ENCODE measurements around the gene ANXA3.

Gene ANXA3

DNA sequence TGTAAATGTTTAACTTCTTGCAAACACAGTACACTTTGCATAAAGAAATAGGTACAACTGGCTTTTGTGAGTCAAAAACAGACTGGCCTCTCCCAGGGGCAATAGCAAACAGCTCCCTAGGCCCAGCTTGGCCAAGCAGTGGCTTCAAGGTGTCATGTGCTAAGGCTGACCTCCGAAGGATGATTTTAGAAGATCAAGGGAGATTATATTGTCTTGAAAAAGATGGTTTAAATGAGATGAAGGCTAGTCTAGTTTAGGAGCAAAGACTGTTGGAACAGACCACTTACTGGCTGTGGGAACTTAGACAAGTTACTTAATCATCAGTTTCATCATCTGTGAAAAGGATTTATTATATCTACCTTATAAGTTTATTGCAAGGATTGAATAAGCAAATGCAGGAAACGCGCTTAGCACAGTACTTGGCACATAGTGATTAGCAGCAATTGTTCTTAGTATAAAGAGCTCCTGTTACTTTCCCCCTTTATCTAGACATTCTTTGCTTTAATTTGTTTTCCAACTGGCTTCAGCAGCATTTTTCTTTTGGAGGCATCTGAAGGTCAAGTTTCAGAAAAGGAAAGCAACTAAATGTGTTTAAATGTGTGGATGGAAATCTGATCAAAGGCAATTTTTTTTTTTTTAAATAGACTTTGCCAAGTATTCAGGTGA is 17.2 kb downstream of the ANXA3 start:
- Histone ChIP-seq H3K27ac (ENCODE audit: low read depth, low read length) (peak overlapping the region; percentile 28), H3K4me3 (ENCODE audit: low read depth in 1 of 5, low read length in 5 of 5) (no peak overlapping the region), H3K9me3 (ENCODE audit: control insufficient read depth in 5 of 5, low read length in 5 of 5) (no peaks in the 10 kb centered on the region), H3K27me3 (ENCODE audit: control insufficient read depth in 5 of 5, insufficient read depth in 4 of 5, low read length in 5 of 5) (no peaks in the 10 kb centered on the region), H3K9ac (ENCODE audit: low read length in 5 of 5) (no peak overlapping the region), H3K4me1 (ENCODE audit: control insufficient read depth in 5 of 5, insufficient read depth in 5 of 5, low read length in 5 of 5) (peaks cover 0 to 14% (median 8%) of the 10 kb centered on the region in 5 donors), H3K36me3 (ENCODE audit: control insufficient read depth in 5 of 5, insufficient read depth in 5 of 5, low read length in 5 of 5) (no peaks in the 10 kb centered on the region)

DNA sequence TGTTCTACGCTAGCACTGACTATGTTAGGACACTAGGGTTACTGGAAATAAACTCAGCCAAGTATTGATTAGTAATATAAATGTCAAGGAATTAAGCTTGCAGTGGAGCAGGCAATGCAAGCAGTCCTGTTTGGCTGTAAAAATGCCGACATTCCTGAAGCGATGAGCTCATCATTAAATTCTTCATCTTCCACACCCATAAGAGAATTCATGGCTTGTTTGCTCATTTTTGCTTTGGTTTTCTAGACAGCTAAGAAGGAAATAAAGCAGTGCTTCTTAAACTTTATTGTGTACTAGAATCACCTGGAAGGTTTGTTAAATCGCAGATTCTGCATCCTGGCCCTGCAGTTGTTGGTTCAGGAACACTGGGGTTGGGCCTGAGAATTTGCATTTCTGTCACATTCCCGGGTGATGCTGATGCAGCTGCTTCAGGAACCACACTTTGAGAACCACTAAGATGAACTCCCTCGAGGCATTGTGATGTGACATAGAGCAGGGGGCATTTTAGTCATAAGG is 17.8 kb downstream of the ANXA3 start:
- H3K9ac ChIP-seq (ENCODE audit: low read length in 5 of 5) = peak overlapping the region in 1 of 5 donors; percentile 5
- no peaks in the 10 kb centered on the region for H3K9me3 ChIP-seq (ENCODE audit: control insufficient read depth in 5 of 5, low read length in 5 of 5)
- H3K36me3 ChIP-seq (ENCODE audit: control insufficient read depth in 5 of 5, insufficient read depth in 5 of 5, low read length in 5 of 5) = no peaks in the 10 kb centered on the region
- H3K4me1 ChIP-seq (ENCODE audit: control insufficient read depth in 5 of 5, insufficient read depth in 5 of 5, low read length in 5 of 5) = peaks cover 0 to 14% (median 8%) of the 10 kb centered on the region in 5 donors
- no peak overlapping the region for H3K27ac ChIP-seq (ENCODE audit: low read depth, low read length)
- H3K27me3 ChIP-seq (ENCODE audit: control insufficient read depth in 5 of 5, insufficient read depth in 4 of 5, low read length in 5 of 5) = no peaks in the 10 kb centered on the region
- no peak overlapping the region for H3K4me3 ChIP-seq (ENCODE audit: low read depth in 1 of 5, low read length in 5 of 5)

DNA sequence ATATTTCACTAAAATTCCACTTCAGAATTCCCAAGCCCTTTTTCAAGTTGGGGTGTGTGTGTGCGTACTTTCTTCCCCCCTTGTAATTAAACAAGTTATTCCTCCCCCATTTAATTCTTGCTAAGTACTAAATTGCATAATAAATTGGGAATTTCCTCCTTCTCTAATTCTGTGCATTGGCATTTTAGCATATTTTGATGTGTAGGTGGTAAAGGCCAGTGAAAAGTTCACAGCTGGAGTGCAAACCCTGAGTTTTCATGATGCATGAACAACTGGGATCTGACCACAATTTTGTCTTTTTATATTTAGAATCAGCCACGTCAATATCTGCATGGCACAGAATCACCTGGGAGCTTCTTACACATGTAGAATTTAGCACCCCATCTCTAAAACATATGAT is 18.5 kb downstream of the ANXA3 start:
- Histone ChIP-seq H3K4me3 (ENCODE audit: low read depth in 1 of 5, low read length in 5 of 5) (no peak overlapping the region), H3K9me3 (ENCODE audit: control insufficient read depth in 5 of 5, low read length in 5 of 5) (no peaks in the 10 kb centered on the region), H3K27me3 (ENCODE audit: control insufficient read depth in 5 of 5, insufficient read depth in 4 of 5, low read length in 5 of 5) (no peaks in the 10 kb centered on the region), H3K36me3 (ENCODE audit: control insufficient read depth in 5 of 5, insufficient read depth in 5 of 5, low read length in 5 of 5) (no peaks in the 10 kb centered on the region), H3K9ac (ENCODE audit: low read length in 5 of 5) (no peak overlapping the region), H3K27ac (ENCODE audit: low read depth, low read length) (no peak overlapping the region), H3K4me1 (ENCODE audit: control insufficient read depth in 5 of 5, insufficient read depth in 5 of 5, low read length in 5 of 5) (peaks cover 0 to 14% (median 8%) of the 10 kb centered on the region in 5 donors)

DNA sequence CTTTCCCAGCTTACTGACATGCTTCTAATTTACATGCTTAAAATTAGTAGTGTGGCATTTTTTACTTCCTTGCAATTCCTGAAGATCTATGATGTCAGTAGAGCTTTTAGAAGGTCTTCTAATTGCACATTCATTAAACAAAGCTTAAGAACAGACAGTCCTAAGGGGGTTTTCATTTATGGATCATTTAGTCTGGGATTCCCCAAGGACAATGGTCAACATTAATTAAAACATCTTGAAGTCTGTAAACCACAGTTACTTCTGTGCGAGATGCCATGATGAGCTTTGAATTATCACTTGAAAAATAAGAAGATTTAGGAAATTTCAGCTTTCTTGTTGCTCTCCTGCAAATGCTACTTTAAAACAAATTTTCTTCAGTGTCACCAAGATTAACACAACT is 20.2 kb downstream of the ANXA3 start:
- H3K36me3 ChIP-seq (ENCODE audit: control insufficient read depth in 5 of 5, insufficient read depth in 5 of 5, low read length in 5 of 5) = no peaks in the 10 kb centered on the region

DNA sequence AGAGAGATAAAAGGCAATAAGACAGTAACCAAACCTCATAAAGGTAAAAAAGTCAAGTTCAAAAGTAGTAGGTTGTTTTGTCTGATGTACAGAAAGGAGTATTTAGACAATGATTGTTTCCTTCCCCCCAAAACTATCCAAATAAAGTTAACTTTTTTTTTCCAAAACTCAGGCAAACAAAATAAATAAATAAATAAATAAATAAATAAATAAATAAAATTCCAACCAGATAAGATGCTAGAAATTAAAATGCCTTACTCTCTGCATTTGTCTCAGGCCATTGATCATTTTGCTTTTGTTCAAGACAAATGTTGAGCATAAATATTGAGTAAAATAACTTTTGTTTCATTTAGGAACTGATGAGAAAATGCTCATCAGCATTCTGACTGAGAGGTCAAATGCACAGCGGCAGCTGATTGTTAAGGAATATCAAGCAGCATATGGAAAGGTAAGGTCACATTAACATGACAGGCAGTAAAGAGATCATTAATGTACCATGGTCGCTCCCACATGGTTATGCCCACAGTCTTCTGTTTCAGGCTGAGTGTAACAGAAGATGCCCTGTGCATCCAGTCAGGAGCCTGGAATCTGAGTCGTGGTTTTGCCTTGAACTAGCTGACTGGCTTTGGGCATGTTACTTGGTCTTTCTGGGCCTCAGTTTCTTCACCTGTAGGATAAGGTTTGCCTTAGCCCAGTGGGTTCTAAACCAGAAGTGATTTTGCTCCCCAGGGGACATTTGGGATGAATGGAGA is 27.3 kb downstream of the ANXA3 start:
- Histone ChIP-seq H3K27me3 (ENCODE audit: control insufficient read depth in 5 of 5, insufficient read depth in 4 of 5, low read length in 5 of 5) (no peaks in the 10 kb centered on the region), H3K4me1 (ENCODE audit: control insufficient read depth in 5 of 5, insufficient read depth in 5 of 5, low read length in 5 of 5) (no peaks in the 10 kb centered on the region), H3K27ac (ENCODE audit: low read depth, low read length) (no peak overlapping the region), H3K9ac (ENCODE audit: low read length in 5 of 5) (no peak overlapping the region), H3K4me3 (ENCODE audit: low read depth in 1 of 5, low read length in 5 of 5) (no peak overlapping the region), H3K36me3 (ENCODE audit: control insufficient read depth in 5 of 5, insufficient read depth in 5 of 5, low read length in 5 of 5) (peaks cover 0 to 15% (median 0%) of the 10 kb centered on the region in 5 donors), H3K9me3 (ENCODE audit: control insufficient read depth in 5 of 5, low read length in 5 of 5) (no peaks in the 10 kb centered on the region)

More for the DNA sequence above, 20.2 kb downstream of the ANXA3 start:
- Histone ChIP-seq H3K9ac (ENCODE audit: low read length in 5 of 5) (no peak overlapping the region), H3K4me1 (ENCODE audit: control insufficient read depth in 5 of 5, insufficient read depth in 5 of 5, low read length in 5 of 5) (peaks cover 0 to 12% (median 8%) of the 10 kb centered on the region in 5 donors), H3K4me3 (ENCODE audit: low read depth in 1 of 5, low read length in 5 of 5) (no peak overlapping the region), H3K9me3 (ENCODE audit: control insufficient read depth in 5 of 5, low read length in 5 of 5) (no peaks in the 10 kb centered on the region), H3K27me3 (ENCODE audit: control insufficient read depth in 5 of 5, insufficient read depth in 4 of 5, low read length in 5 of 5) (no peaks in the 10 kb centered on the region), H3K27ac (ENCODE audit: low read depth, low read length) (no peak overlapping the region)

DNA sequence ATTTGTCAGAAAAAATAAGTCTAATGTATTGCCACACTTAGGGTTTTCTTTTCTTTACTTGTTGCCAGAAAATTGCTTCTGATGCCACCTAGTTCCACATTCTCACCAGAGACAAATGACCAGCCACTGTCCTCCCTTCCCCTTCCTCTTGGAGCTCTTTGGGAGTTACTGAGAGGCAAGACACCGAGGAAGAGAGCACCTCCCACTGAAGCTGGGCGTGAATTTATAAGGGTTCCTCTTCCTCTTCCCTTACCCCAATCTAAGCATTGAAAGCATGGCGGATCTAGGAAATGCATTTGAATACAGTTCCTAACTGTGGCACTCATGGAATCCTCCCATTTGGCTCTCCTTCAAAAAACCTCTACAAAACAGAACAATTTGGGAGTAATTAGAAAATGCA is 30.0 kb downstream of the ANXA3 start:
- H3K4me3 ChIP-seq (ENCODE audit: low read depth in 1 of 5, low read length in 5 of 5) = no peak overlapping the region
- no peaks in the 10 kb centered on the region for H3K4me1 ChIP-seq (ENCODE audit: control insufficient read depth in 5 of 5, insufficient read depth in 5 of 5, low read length in 5 of 5)
- H3K27me3 ChIP-seq (ENCODE audit: control insufficient read depth in 5 of 5, insufficient read depth in 4 of 5, low read length in 5 of 5) = no peaks in the 10 kb centered on the region
- H3K9ac ChIP-seq (ENCODE audit: low read length in 5 of 5) = no peak overlapping the region
- no peak overlapping the region for H3K27ac ChIP-seq (ENCODE audit: low read depth, low read length)
- H3K36me3 ChIP-seq (ENCODE audit: control insufficient read depth in 5 of 5, insufficient read depth in 5 of 5, low read length in 5 of 5) = peaks cover 0 to 15% (median 13%) of the 10 kb centered on the region in 5 donors
- no peaks in the 10 kb centered on the region for H3K9me3 ChIP-seq (ENCODE audit: control insufficient read depth in 5 of 5, low read length in 5 of 5)

DNA sequence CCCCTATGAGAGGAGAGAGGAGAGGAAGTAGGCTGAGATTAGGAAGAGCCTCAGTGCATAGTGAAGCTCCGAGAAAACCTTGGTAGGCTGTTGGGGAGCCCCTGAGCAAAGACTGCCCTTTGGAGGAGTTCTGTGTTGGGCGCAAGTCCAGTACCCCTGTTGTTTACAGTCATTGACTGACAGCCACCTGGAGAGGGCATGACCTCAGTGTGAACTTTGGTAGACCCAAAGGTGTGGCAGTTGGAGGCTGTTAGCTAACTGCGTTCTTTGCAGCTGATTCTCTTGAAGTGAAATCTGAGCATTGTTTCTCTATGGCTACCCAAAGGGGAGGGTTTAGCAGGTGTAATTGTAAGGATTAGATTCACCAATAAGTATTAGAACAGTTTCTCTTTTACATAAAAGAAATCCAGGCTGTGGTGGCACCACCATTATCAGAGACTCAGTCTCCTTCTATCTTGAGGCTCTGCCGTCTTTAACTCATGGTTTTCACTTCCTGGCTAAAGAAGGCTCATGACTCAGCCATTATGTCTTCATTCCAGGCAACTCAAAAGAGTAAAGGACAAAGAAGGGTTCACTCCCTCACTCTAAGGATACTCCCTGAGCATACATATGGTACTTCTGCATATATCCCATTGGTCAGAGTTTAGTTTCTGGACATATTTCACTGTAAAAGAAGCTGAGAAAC is 33.4 kb downstream of the ANXA3 start:
- Histone ChIP-seq H3K27me3 (ENCODE audit: control insufficient read depth in 5 of 5, insufficient read depth in 4 of 5, low read length in 5 of 5) (no peaks in the 10 kb centered on the region), H3K27ac (ENCODE audit: low read depth, low read length) (no peak overlapping the region), H3K4me3 (ENCODE audit: low read depth in 1 of 5, low read length in 5 of 5) (no peak overlapping the region), H3K9me3 (ENCODE audit: control insufficient read depth in 5 of 5, low read length in 5 of 5) (no peaks in the 10 kb centered on the region), H3K4me1 (ENCODE audit: control insufficient read depth in 5 of 5, insufficient read depth in 5 of 5, low read length in 5 of 5) (no peaks in the 10 kb centered on the region), H3K9ac (ENCODE audit: low read length in 5 of 5) (no peak overlapping the region), H3K36me3 (ENCODE audit: control insufficient read depth in 5 of 5, insufficient read depth in 5 of 5, low read length in 5 of 5) (peaks cover 0 to 19% (median 14%) of the 10 kb centered on the region in 5 donors)

DNA sequence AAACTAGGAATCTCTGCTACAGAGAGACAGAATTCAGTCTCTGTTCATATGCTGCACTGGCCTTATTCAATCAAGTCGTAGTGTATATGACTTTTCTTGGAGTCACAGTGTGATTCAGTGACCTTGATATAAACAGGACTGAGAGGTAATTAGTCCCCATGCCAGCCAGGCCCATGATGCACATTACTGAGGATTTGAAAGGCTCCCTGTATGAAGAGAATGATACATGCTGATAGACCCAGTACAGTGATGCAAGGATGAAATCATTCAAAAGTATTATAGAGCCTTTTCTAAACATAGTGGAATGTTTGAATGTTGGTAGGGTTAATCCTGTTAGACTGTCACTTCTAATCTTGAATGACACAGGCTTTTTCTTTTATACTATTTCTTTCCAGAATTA is 34.1 kb downstream of the ANXA3 start:
- Histone ChIP-seq H3K9me3 (ENCODE audit: control insufficient read depth in 5 of 5, low read length in 5 of 5) (no peaks in the 10 kb centered on the region), H3K9ac (ENCODE audit: low read length in 5 of 5) (no peak overlapping the region), H3K36me3 (ENCODE audit: control insufficient read depth in 5 of 5, insufficient read depth in 5 of 5, low read length in 5 of 5) (peaks cover 0 to 19% (median 13%) of the 10 kb centered on the region in 5 donors), H3K4me3 (ENCODE audit: low read depth in 1 of 5, low read length in 5 of 5) (no peak overlapping the region), H3K27ac (ENCODE audit: low read depth, low read length) (no peak overlapping the region), H3K27me3 (ENCODE audit: control insufficient read depth in 5 of 5, insufficient read depth in 4 of 5, low read length in 5 of 5) (no peaks in the 10 kb centered on the region), H3K4me1 (ENCODE audit: control insufficient read depth in 5 of 5, insufficient read depth in 5 of 5, low read length in 5 of 5) (no peaks in the 10 kb centered on the region)

DNA sequence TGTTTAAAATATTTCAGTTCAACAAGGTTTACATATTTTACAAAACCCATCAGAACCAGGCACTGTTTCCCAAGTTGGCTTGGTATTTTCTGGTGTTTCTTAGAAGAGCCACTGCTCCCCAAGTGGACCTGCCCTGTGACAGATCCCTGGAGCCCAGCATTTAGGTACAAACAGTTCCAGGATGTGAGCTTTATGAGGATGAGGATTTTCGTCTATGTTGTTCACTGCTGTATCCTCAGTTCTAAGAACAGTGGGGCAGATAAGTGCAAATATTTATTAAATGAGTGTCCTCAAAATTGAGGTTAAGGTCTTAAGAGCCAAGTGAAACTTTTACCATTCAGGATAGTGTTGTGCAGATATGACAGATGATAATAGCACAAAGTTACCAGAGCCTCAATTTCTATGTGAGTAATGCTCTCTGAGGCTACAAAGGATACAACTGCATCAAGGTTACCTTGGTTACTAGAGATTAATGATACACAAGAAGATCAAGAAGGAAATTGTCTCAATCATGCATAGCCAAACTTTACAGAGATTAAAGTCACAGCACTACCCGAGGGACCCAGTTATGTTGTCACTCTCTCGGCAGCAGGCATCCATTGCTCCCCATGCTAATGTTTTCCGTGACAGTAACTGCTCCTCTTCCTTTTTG is 37.5 kb downstream of the ANXA3 start:
- H3K27ac ChIP-seq (ENCODE audit: low read depth, low read length) = no peak overlapping the region

More for the DNA sequence above, 37.5 kb downstream of the ANXA3 start:
- no peak overlapping the region for H3K4me3 ChIP-seq (ENCODE audit: low read depth in 1 of 5, low read length in 5 of 5)
- H3K9me3 ChIP-seq (ENCODE audit: control insufficient read depth in 5 of 5, low read length in 5 of 5) = no peaks in the 10 kb centered on the region
- H3K9ac ChIP-seq (ENCODE audit: low read length in 5 of 5) = no peak overlapping the region
- peaks cover 0 to 18% (median 3%) of the 10 kb centered on the region in 5 donors for H3K36me3 ChIP-seq (ENCODE audit: control insufficient read depth in 5 of 5, insufficient read depth in 5 of 5, low read length in 5 of 5)
- H3K4me1 ChIP-seq (ENCODE audit: control insufficient read depth in 5 of 5, insufficient read depth in 5 of 5, low read length in 5 of 5) = peaks cover 0 to 7% (median 0%) of the 10 kb centered on the region in 5 donors
- no peaks in the 10 kb centered on the region for H3K27me3 ChIP-seq (ENCODE audit: control insufficient read depth in 5 of 5, insufficient read depth in 4 of 5, low read length in 5 of 5)
